HepG2 (cell line): ENCODE data around the gene EXOC3L4. TPM values are rescaled to one million over a fixed set of nuclear protein-coding genes. Genes with fewer than 3 reads are reported as not detected.

Source experiments
- ETV5 ChIP-seq: IDR thresholded peaks from 2 replicates; pipeline ENCODE4 v1.6.1; 2018; ENCODE audit warnings: missing biosample characterization, missing genetic modification reagents, inconsistent platforms, borderline replicate concordance
- GATA4 ChIP-seq: sonication (generic); IDR thresholded peaks from 2 replicates; pipeline ENCODE4 v1.6.1; 2016; ENCODE audit warnings: antibody characterized with exemption, low read depth, borderline replicate concordance
- GATAD1 ChIP-seq: IDR thresholded peaks from 2 replicates; pipeline ENCODE4 v1.6.1; 2016; ENCODE audit warnings: missing genetic modification reagents, missing compliant biosample characterization
- HMGXB3 ChIP-seq: sonication (generic); formaldehyde crosslinking; IDR thresholded peaks from 2 replicates; pipeline ENCODE4 v1.4.0; 2020; ENCODE audit warnings: missing genetic modification reagents, borderline replicate concordance
- KDM5B ChIP-seq: sonication (generic); formaldehyde crosslinking; IDR thresholded peaks from 2 replicates; pipeline ENCODE4 v1.4.0; 2020; ENCODE audit warnings: missing genetic modification reagents, mild to moderate bottlenecking, borderline replicate concordance
- MAFF ChIP-seq: IDR thresholded peaks from 2 replicates; pipeline ENCODE4 v1.6.1; 2011; ENCODE audit warnings: low read depth, low read length, improper control_type of control experiment
- PBX2 ChIP-seq: IDR thresholded peaks from 2 replicates; pipeline ENCODE4 v1.6.1; 2016; ENCODE audit warnings: control low read depth
- PHF21A ChIP-seq: sonication (generic); formaldehyde crosslinking; IDR thresholded peaks from 2 replicates; pipeline ENCODE4 v1.5.0; 2020; ENCODE audit warnings: mild to moderate bottlenecking, missing genetic modification reagents
- RBM39 ChIP-seq: fragments of 200-400 bp; formaldehyde crosslinking; IDR thresholded peaks from one replicate; pipeline ENCODE4 v1.6.1; 2018; ENCODE audit warnings: antibody characterized with exemption, mild to moderate bottlenecking, low read depth, low read length; ENCODE audit not compliant: poor library complexity, severe bottlenecking
- SIN3B ChIP-seq: fragments of 150-350 bp; IDR thresholded peaks from 2 replicates; pipeline ENCODE4 v1.6.1; 2014; ENCODE audit warnings: low read length
- SOX13 ChIP-seq, 3 experiments: fragments of 450-650 bp in 1 of 3; sonication (generic) in 1 of 3; formaldehyde crosslinking in 1 of 3; IDR thresholded peaks in 2 of 3; conservative IDR thresholded peaks in 1 of 3; 2 replicates each; pipeline versions ENCODE4 v1.5.0 to v1.6.1; 2016 to 2020; ENCODE audit warnings: antibody characterized with exemption in 1 of 3, mild to moderate bottlenecking in 1 of 3, missing compliant biosample characterization in 1 of 3, missing genetic modification reagents in 1 of 3, moderate library complexity in 1 of 3
- SP1 ChIP-seq, 2 experiments: fragments of 450-650 bp in 1 of 2; sonication (generic) in 1 of 2; formaldehyde crosslinking in 1 of 2; IDR thresholded peaks; 2 replicates each; pipeline versions ENCODE4 v1.4.0 to v1.6.1; 2016 to 2020; ENCODE audit warnings: missing genetic modification reagents in 1 of 2
- ZBTB3 ChIP-seq: sonication (generic); formaldehyde crosslinking; IDR thresholded peaks from 2 replicates; pipeline ENCODE4 v1.4.0; 2020; ENCODE audit warnings: low read depth, mild to moderate bottlenecking, moderate library complexity, missing genetic modification reagents, borderline replicate concordance
- ZBTB49 ChIP-seq: sonication (generic); formaldehyde crosslinking; IDR thresholded peaks from 2 replicates; pipeline ENCODE4 v1.4.0; 2020; ENCODE audit warnings: missing genetic modification reagents, borderline replicate concordance
- ZBTB7B ChIP-seq: sonication (generic); formaldehyde crosslinking; IDR thresholded peaks from 2 replicates; pipeline ENCODE4 v1.4.0; 2020; ENCODE audit warnings: missing genetic modification reagents
- ZEB1 ChIP-seq: IDR thresholded peaks from 2 replicates; pipeline ENCODE4 v1.6.1; 2012; ENCODE audit warnings: mild to moderate bottlenecking, low read depth, inconsistent platforms; ENCODE audit not compliant: insufficient replicate concordance
- ZIK1 ChIP-seq: sonication (generic); formaldehyde crosslinking; IDR thresholded peaks from 2 replicates; pipeline ENCODE4 v1.5.0; 2020; ENCODE audit warnings: mild to moderate bottlenecking, low read depth, missing genetic modification reagents, borderline replicate concordance
- ZNF577 ChIP-seq: sonication (generic); formaldehyde crosslinking; IDR thresholded peaks from 2 replicates; pipeline ENCODE4 v1.4.0; 2020; ENCODE audit warnings: mild to moderate bottlenecking, low read depth, missing genetic modification reagents, borderline replicate concordance
- ZNF607 ChIP-seq: sonication (generic); formaldehyde crosslinking; IDR thresholded peaks from 2 replicates; pipeline ENCODE4 v1.5.1; 2020; ENCODE audit warnings: missing genetic modification reagents, mild to moderate bottlenecking, borderline replicate concordance
- ZSCAN22 ChIP-seq: sonication (generic); formaldehyde crosslinking; IDR thresholded peaks from 2 replicates; pipeline ENCODE4 v1.4.0; 2020; ENCODE audit warnings: mild to moderate bottlenecking, missing genetic modification reagents
- polyA plus RNA-seq, 8 experiments: library from polyadenylated mRNA; depleted of rRNA in 3 of 8; stranded (reverse) in 7 of 8; unstranded in 1 of 8; fragments of >200 nt; fragmentation: Illumina TruSeq in 4 of 8; extraction: Trizol in 4 of 8; gene quantifications; 2 replicates each; pipeline versions ENCODE4 v1.2.1 to v1.2.3, GENCODE V29; 2011 to 2016; ENCODE audit warnings: low read depth in 4 of 8, missing spikeins in 1 of 8, mixed read lengths in 1 of 8; ENCODE audit not compliant: insufficient read depth in 1 of 8
- total RNA-seq, 5 experiments: library from RNA; depleted of rRNA; stranded (reverse); fragments of >200 nt; fragmentation: Illumina TruSeq; extraction: Trizol; gene quantifications; 2 replicates each; pipeline ENCODE4 v1.2.3, GENCODE V29; 2016; ENCODE audit warnings: low read depth in 1 of 5

Gene EXOC3L4
- total and polyA plus RNA-seq, 2 of the 13 experiments (the other 11 are each of a cell fraction or from before 2014, with no cell fraction given), result 11.8 to 27.0 TPM

- TF ChIP-seq HMGXB3 (CRISPR knock-in tag) (no peak), SIN3B (no peak), GATA4 (peak; percentile 38; the same call in 1 of the 2 replicates), MAFF (no peak), ZBTB49 (CRISPR knock-in tag) (no peak), ZSCAN22 (CRISPR knock-in tag) (no peak), SOX13 (IDR thresholded peaks at IDR 0.05) (no peak), SOX13 (CRISPR knock-in tag; conservative IDR thresholded peaks at IDR 0.05 in 1 of 2, IDR thresholded peaks at IDR 0.05 in 1 of 2) (no peak), ZBTB3 (no peak), ZBTB7B (0 out of 2 replicates have a peak, but pooled peaks have one; percentile 57), ZNF577 (CRISPR knock-in tag) (no peak), SP1 (IDR thresholded peaks at IDR 0.05) (no peak), SP1 (CRISPR knock-in tag; IDR thresholded peaks at IDR 0.05) (no peak), KDM5B (CRISPR knock-in tag) (peak; percentile 65; the same call in 1 of the 2 replicates), GATAD1 (CRISPR knock-in tag) (peak; percentile 31), ETV5 (peak; percentile 45; the same call in 1 of the 2 replicates), ZIK1 (CRISPR knock-in tag) (no peak), ZNF607 (no peak), RBM39 (no peak), ZEB1 (no peak), PBX2 (CRISPR knock-in tag) (no peak), PHF21A (CRISPR knock-in tag) (0 out of 2 replicates have a peak, but pooled peaks have one; percentile 14)
These were observed at the start of gene EXOC3L4 (continued) for GRCh38 chr14:103094406-103095209.
